ENCODE measurements around the gene TANGO6. TPM values are rescaled to one million over a fixed set of nuclear protein-coding genes. Genes with fewer than 3 reads are reported as not detected.
"Not testable (repeated sequence)": the region's sequence is repeated elsewhere in the genome, so short reads cannot be mapped to it uniquely, and the experiment has no call there.

The TANGO6 gene
- total and polyA plus RNA-seq, 7 donors = 5.3 to 16.2 (median 12.5) TPM

- DNase-seq (no peak), ATAC-seq (no peak)
- Histone ChIP-seq H3K9me3 (no peaks in the 10 kb centered on the region), H3K4me3 (no peak overlapping the region), H3K4me1 (peaks cover 3% of the 10 kb centered on the region), H3K27ac (no peak overlapping the region), H3K36me3 (ENCODE audit: insufficient read depth in 1 of 2, low read depth in 1 of 2) (peaks cover 0 to 47% of the 10 kb centered on the region in 2 donors), H3K27me3 (ENCODE audit: insufficient read depth in 3 of 3, low read length in 2 of 3) (no peaks in the 10 kb centered on the region)
- intact Hi-C loops (cut with DNase I) = loop anchor here in 1 of 2 donors (10.0 kb wide), 1 partner anchor 595 kb away; no protein-coding TSS in a partner anchor
- WGBS, 3 donors = 91 to 96% (median 94%) methylated on average over 19 of the region's 19 CpGs
- no peak for TF ChIP-seq CTCF (IDR thresholded peaks at IDR 0.05)
Measured at GRCh38 chr16:69120096-69120664, 276.8 kb downstream of the TANGO6 start.

GRCh38 chr16:69123910-69124309, 280.6 kb downstream of the TANGO6 start:
- H3K36me3 ChIP-seq (ENCODE audit: insufficient read depth in 1 of 2, low read depth in 1 of 2) = peaks cover 0 to 32% of the 10 kb centered on the region in 2 donors
- no peaks in the 10 kb centered on the region for H3K9me3 ChIP-seq
- intact Hi-C loops (cut with DNase I) = loop anchor here (1.0 to 10.0 kb wide), 3 partner anchors 221 to 599 kb away; no protein-coding TSS in a partner anchor
- whole genome bisulfite sequencing, 3 donors = 85 to 87% (median 86%) methylated on average over 3 of the region's 3 CpGs
- DNase-seq (no peak), ATAC-seq (peak; percentile 44 to 74 (median 54))
- H3K4me3 ChIP-seq = no peak overlapping the region
- H3K27ac ChIP-seq = no peak overlapping the region
- peaks cover under 1% of the 10 kb centered on the region for H3K4me1 ChIP-seq
- H3K27me3 ChIP-seq (ENCODE audit: insufficient read depth in 3 of 3, low read length in 2 of 3) = no peaks in the 10 kb centered on the region
- peak; percentile 69 for TF ChIP-seq CTCF (IDR thresholded peaks at IDR 0.05)

- H3K27ac ChIP-seq; H3K9me3 ChIP-seq; H3K4me1 ChIP-seq; DNase-seq; H3K4me3 ChIP-seq; H3K27me3 ChIP-seq (ENCODE audit: insufficient read depth in 3 of 3, low read length in 2 of 3): not testable (repeated sequence)
- intact Hi-C loops (cut with DNase I) = loop anchor here (1.0 to 10.0 kb wide), 3 partner anchors 222 to 600 kb away; no protein-coding TSS in a partner anchor
- peaks cover 0 to 30% of the 10 kb centered on the region in 2 donors for H3K36me3 ChIP-seq (ENCODE audit: insufficient read depth in 1 of 2, low read depth in 1 of 2)
- peak in 1 of 4 donors; percentile 19 for ATAC-seq
- WGBS, 3 donors = 90 to 94% (median 94%) methylated on average over 8 of the region's 8 CpGs
Measured at GRCh38 chr16:69124406-69124805, 281.1 kb downstream of the TANGO6 start.

GRCh38 chr16:69124961-69125360, 281.6 kb downstream of the TANGO6 start:
- H3K36me3 ChIP-seq (ENCODE audit: insufficient read depth in 1 of 2, low read depth in 1 of 2) = peaks cover 0 to 25% of the 10 kb centered on the region in 2 donors
- ATAC-seq; H3K4me3 ChIP-seq; H3K9me3 ChIP-seq; H3K4me1 ChIP-seq; DNase-seq; H3K27ac ChIP-seq; H3K27me3 ChIP-seq (ENCODE audit: insufficient read depth in 3 of 3, low read length in 2 of 3): not testable (repeated sequence)
- intact Hi-C loops (cut with DNase I) = loop anchor here (1.0 to 10.0 kb wide), 4 partner anchors 222 to 600 kb away; partner anchors contain the start of gene TANGO6 (in 1 of the 2)
- 94 to 96% (median 95%) methylated on average over 14 of the region's 14 CpGs for WGBS, 3 donors

GRCh38 chr16:69126221-69126620, 282.9 kb downstream of the TANGO6 start:
- DNase-seq (no peak), ATAC-seq (no peak)
- Histone ChIP-seq H3K4me3 (no peak overlapping the region), H3K9me3 (no peaks in the 10 kb centered on the region), H3K27me3 (ENCODE audit: insufficient read depth in 3 of 3, low read length in 2 of 3) (no peaks in the 10 kb centered on the region), H3K4me1 (peaks cover 6% of the 10 kb centered on the region), H3K27ac (no peak overlapping the region), H3K36me3 (ENCODE audit: insufficient read depth in 1 of 2, low read depth in 1 of 2) (peaks cover 0 to 12% of the 10 kb centered on the region in 2 donors)
- WGBS, 3 donors = 70 to 74% (median 72%) methylated on average over 3 of the region's 3 CpGs
- TF ChIP-seq CTCF (IDR thresholded peaks at IDR 0.05) = no peak
- intact Hi-C loops (cut with DNase I) = loop anchor here (5.0 to 10.0 kb wide), 2 partner anchors 284 to 601 kb away; partner anchors contain the start of gene TANGO6 (in 1 of the 2)

GRCh38 chr16:69126801-69127200, 283.5 kb downstream of the TANGO6 start:
- not testable (repeated sequence) for ATAC-seq; H3K27ac ChIP-seq; H3K36me3 ChIP-seq (ENCODE audit: insufficient read depth in 1 of 2, low read depth in 1 of 2); H3K27me3 ChIP-seq (ENCODE audit: insufficient read depth in 3 of 3, low read length in 2 of 3); H3K4me1 ChIP-seq; DNase-seq; H3K4me3 ChIP-seq; H3K9me3 ChIP-seq
- WGBS, 3 donors = 92 to 95% (median 94%) methylated on average over 10 of the region's 10 CpGs
- intact Hi-C loops (cut with DNase I) = loop anchor here (5.0 to 10.0 kb wide), 2 partner anchors 284 to 602 kb away; partner anchors contain the start of gene TANGO6 (in 1 of the 2)
